HuH-7.5 (cell line): ENCODE results near the gene SMOC2.
"Not testable (repeated sequence)": the region's sequence is repeated elsewhere in the genome, so short reads cannot be mapped to it uniquely, and the experiment has no call there.

Source experiments
- DNase-seq: peaks from one replicate; pipeline ENCODE4 v3.0.0; 2011; ENCODE audit warnings: low spot score

Gene SMOC2

GRCh38 chr6:168518867-168519266, 77.9 kb downstream of the SMOC2 start:
- DNase-seq: no peak

GRCh38 chr6:168520233-168520632, 79.2 kb downstream of the SMOC2 start:
- DNase-seq: no peak

GRCh38 chr6:168524571-168525001, 83.6 kb downstream of the SMOC2 start:
- DNase-seq: no peak

GRCh38 chr6:168525114-168525513, 84.1 kb downstream of the SMOC2 start:
- DNase-seq: no peak

- no peak for DNase-seq
Measured at GRCh38 chr6:168525926-168526630, 85.1 kb downstream of the SMOC2 start.

GRCh38 chr6:168526841-168527281, 85.9 kb downstream of the SMOC2 start:
- no peak for DNase-seq

- DNase-seq: no peak
Measured at GRCh38 chr6:168527451-168528210, 86.6 kb downstream of the SMOC2 start.

- DNase-seq: no peak
Measured at GRCh38 chr6:168528474-168529095, 87.6 kb downstream of the SMOC2 start.

GRCh38 chr6:168529214-168529613, 88.2 kb downstream of the SMOC2 start:
- no peak for DNase-seq

- no peak for DNase-seq
Measured at GRCh38 chr6:168530653-168531071, 89.7 kb downstream of the SMOC2 start.

- DNase-seq: no peak
Measured at GRCh38 chr6:168532070-168532469, 91.1 kb downstream of the SMOC2 start.

GRCh38 chr6:168533414-168533813, 92.4 kb downstream of the SMOC2 start:
- no peak for DNase-seq

- no peak for DNase-seq
Measured at GRCh38 chr6:168534265-168534664, 93.3 kb downstream of the SMOC2 start.

- no peak for DNase-seq
Measured at GRCh38 chr6:168535711-168536110, 94.7 kb downstream of the SMOC2 start.

GRCh38 chr6:168536196-168536595, 95.2 kb downstream of the SMOC2 start:
- no peak for DNase-seq

- no peak for DNase-seq
Measured at GRCh38 chr6:168536665-168537539, 95.9 kb downstream of the SMOC2 start.

- no peak for DNase-seq
Measured at GRCh38 chr6:168537540-168537884, 96.5 kb downstream of the SMOC2 start.

GRCh38 chr6:168538188-168538891, 97.4 kb downstream of the SMOC2 start:
- not testable (repeated sequence) for DNase-seq

GRCh38 chr6:168538892-168539811, 98.2 kb downstream of the SMOC2 start:
- no peak for DNase-seq

GRCh38 chr6:168540713-168541291, 99.8 kb downstream of the SMOC2 start:
- no peak for DNase-seq
